Ishikawa (cell line): ENCODE data around the gene APLN.

Source experiments
- CREB1 ChIP-seq: IDR thresholded peaks from 2 replicates; pipeline ENCODE4 v1.6.1; 2012; ENCODE audit warnings: low read depth
- EGR1 ChIP-seq: IDR thresholded peaks from 2 replicates; pipeline ENCODE4 v1.6.1; 2012
- FOXM1 ChIP-seq: IDR thresholded peaks from 2 replicates; pipeline ENCODE4 v1.6.1; 2012; ENCODE audit warnings: low read depth, borderline replicate concordance
- RAD21 ChIP-seq: IDR thresholded peaks from 2 replicates; pipeline ENCODE4 v1.6.1; 2012; ENCODE audit warnings: low read depth
- TAF1 ChIP-seq: IDR thresholded peaks from 2 replicates; pipeline ENCODE4 v1.6.1; 2012; ENCODE audit warnings: low read depth, mild to moderate bottlenecking
- TCF12 ChIP-seq: IDR thresholded peaks from 2 replicates; pipeline ENCODE4 v1.6.1; 2012; ENCODE audit warnings: low read depth
- TF ChIP-seq, protein P1 (sequence below): IDR thresholded peaks from 2 replicates; pipeline ENCODE4 v1.6.1; 2012; ENCODE audit warnings: low read depth, mild to moderate bottlenecking
- TF ChIP-seq, protein P2 (sequence below): IDR thresholded peaks from 2 replicates; pipeline ENCODE4 v1.6.1; 2012
- TF ChIP-seq, protein P3 (sequence below): IDR thresholded peaks from 2 replicates; pipeline ENCODE4 v1.6.1; 2012

DNA sequence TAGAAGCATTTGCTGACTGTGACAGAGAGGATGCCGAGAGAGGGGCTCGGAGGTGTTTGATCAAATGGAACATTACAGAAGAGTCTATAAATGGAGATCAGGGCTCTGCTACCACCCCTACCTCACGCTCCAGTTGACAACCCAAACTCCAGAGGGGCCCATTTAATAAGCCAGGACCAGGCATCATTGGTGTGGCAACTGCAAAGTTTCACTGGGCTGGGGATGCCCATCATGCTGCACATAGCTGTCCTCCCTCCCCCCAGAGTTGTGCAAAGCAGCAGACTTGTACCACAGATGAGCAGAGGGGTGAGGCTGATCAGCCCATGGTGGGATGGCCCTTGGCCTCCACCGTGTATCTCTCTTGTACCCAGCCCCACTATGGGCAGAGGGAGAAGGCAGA lies 45.8 kb upstream of the APLN start:
- TF ChIP-seq TAF1 (no peak), TCF12 (no peak), EGR1 (no peak), CREB1 (no peak), FOXM1 (no peak), RAD21 (no peak)
- TF ChIP-seq, protein P1, sequence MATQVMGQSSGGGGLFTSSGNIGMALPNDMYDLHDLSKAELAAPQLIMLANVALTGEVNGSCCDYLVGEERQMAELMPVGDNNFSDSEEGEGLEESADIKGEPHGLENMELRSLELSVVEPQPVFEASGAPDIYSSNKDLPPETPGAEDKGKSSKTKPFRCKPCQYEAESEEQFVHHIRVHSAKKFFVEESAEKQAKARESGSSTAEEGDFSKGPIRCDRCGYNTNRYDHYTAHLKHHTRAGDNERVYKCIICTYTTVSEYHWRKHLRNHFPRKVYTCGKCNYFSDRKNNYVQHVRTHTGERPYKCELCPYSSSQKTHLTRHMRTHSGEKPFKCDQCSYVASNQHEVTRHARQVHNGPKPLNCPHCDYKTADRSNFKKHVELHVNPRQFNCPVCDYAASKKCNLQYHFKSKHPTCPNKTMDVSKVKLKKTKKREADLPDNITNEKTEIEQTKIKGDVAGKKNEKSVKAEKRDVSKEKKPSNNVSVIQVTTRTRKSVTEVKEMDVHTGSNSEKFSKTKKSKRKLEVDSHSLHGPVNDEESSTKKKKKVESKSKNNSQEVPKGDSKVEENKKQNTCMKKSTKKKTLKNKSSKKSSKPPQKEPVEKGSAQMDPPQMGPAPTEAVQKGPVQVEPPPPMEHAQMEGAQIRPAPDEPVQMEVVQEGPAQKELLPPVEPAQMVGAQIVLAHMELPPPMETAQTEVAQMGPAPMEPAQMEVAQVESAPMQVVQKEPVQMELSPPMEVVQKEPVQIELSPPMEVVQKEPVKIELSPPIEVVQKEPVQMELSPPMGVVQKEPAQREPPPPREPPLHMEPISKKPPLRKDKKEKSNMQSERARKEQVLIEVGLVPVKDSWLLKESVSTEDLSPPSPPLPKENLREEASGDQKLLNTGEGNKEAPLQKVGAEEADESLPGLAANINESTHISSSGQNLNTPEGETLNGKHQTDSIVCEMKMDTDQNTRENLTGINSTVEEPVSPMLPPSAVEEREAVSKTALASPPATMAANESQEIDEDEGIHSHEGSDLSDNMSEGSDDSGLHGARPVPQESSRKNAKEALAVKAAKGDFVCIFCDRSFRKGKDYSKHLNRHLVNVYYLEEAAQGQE = no peak
- TF ChIP-seq, protein P2, sequence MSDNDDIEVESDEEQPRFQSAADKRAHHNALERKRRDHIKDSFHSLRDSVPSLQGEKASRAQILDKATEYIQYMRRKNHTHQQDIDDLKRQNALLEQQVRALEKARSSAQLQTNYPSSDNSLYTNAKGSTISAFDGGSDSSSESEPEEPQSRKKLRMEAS = no peak
- TF ChIP-seq, protein P3, sequence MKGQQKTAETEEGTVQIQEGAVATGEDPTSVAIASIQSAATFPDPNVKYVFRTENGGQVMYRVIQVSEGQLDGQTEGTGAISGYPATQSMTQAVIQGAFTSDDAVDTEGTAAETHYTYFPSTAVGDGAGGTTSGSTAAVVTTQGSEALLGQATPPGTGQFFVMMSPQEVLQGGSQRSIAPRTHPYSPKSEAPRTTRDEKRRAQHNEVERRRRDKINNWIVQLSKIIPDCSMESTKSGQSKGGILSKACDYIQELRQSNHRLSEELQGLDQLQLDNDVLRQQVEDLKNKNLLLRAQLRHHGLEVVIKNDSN = no peak
